GM18909 (cell line): ENCODE measurements around the gene SLC35G3.
"Not testable (repeated sequence)": the region's sequence is repeated elsewhere in the genome, so short reads cannot be mapped to it uniquely, and the experiment has no call there.

ENCODE experiments used
- ATAC-seq: cut with Tn5 transposase; IDR thresholded peaks from one replicate; pipeline ENCODE4 v1.9.1; 2021; ENCODE audit warnings: mild to moderate bottlenecking; ENCODE audit not compliant: unreplicated experiment, poor library complexity

SLC35G3 gene

DNA sequence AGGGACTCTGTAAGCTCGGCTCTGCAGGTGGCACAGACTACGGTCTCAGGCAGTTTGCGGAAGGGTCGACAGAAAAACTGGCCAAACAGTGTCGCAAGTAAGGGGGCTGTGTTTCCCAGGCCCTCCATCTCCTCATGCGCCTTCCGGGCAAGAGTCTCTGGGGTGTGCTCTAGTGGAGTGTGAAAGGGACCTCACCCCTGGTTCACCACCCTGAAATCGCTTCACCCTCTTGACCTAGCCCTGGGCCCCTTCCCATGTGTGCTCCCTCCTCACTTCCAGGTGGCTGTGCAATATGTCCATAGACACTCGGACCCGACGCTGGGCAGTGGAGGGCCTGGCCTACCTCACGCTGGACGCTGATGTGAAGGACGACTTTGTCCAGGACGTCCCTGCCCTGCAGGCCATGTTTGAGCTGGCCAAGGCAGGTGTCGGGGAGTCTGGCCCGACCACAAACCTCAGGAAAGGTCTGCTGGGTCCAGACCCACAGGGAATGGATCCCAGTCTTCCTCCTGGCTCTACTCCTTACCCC, 24.3 kb downstream of the SLC35G3 start:
- no peak for ATAC-seq

DNA sequence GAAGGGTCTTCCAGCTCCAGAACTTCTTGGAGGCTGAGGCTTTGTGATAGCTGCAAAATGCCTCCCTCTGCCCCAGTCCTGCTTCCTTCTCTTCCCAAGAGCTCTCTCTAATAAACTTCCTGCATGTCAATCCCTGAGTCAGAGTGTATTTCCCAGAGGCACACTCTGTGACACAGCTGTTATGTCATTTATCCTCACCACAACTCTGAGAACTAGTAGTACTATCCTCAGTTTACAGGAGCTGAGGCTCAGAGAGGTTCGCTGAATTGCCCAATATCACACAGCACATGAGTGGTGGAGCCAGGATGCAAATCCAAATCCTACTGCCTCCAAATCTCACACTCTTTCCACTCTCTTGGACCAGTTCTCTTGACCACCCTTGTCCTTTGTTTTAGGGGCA, 26.5 kb downstream of the SLC35G3 start:
- ATAC-seq: no peak

DNA sequence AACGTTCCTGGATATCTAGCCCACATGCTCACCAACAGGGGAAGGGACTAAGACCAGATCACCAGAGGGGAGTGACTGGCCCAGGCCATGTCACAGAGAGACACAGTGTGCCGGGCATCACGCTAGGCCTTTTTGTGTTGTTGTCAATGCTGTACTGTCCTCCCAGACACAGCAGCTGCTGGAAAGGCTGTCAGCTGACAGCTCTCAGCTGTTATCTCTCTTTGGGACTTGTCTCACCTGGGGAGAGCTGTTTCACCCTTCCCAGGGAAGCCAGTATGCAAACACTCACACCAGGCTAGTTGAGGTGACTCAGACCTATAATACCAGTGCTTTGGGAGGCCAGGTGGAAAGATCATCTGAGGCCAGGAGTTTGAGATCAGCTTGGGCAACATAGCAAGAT, 27.1 kb downstream of the SLC35G3 start:
- no peak for ATAC-seq

DNA sequence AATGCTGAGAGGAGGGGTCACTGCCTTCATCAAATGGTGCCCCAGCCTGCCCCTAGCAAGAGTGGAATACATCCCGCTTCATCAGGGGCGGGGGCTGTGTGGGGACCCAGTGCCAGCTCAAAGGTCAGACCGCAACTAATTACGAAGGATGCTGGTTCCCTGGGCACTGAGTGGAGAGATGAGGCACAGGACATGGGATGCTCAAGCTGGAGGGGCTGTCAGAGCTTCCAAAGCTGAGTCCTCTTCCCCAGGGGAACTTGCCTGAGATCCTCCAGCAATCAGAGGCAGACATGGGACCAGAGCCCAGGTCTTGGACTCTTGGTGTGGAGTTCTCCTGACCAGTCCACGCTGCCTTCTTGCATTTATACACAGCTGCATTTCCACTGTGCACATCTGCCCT, 27.7 kb downstream of the SLC35G3 start:
- no peak for ATAC-seq

DNA sequence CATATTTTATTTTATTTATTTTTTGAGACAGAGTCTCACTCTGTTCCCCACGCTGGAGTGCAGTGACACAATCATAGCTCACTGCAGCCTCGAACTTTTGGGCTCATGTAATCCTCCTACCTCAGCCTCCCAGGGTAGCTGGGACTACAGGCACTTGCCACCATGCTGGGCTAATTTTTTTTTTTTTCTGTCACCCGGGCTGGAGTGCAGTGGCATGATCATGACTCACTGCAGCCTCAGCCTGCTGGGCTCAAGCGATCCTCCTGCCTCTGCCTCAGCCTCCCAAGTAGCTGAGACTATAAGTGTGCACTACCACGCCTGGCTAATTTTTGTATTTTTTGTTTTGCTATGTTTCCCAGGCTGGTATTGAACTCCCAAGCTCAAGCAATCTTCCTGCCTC, 29.5 kb downstream of the SLC35G3 start:
- no peak for ATAC-seq

DNA sequence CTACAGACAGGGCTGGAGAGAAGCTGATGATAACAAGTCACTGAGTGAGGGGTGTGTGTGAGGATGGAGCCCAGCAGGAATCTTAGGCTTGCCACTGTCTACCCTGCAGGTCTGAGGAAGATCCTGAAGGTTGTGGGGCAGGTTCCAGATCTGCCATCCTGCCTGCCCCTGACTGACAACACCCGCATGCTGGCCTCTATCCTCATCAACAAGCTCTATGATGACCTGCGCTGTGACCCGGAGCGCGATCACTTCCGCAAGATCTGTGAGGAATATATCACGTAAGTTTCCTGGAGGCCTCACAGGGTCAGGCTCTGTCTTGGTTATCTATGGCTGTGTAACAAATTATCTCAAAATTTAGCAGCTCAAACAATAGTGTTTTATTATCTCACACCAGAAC, 30.3 kb downstream of the SLC35G3 start:
- ATAC-seq: no peak

DNA sequence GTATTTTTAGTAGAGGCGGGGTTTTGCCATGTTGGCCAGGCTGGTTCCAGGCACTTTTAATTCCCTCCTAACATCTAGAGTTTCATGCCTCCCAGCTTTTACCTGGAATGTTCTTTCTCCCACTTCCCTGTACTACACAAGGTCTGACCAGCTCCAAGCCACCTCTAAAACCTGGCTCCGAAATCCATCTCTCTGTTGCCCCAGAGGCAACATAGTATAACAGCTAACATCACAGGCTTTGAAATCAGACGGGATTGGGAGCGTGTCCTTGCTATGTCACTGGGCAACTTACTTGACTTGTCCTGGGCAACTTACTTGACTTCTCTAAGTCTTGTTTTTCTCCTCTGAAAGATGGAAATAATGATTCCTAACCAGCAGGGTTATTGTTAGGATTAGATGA, 31.4 kb downstream of the SLC35G3 start:
- no peak for ATAC-seq

DNA sequence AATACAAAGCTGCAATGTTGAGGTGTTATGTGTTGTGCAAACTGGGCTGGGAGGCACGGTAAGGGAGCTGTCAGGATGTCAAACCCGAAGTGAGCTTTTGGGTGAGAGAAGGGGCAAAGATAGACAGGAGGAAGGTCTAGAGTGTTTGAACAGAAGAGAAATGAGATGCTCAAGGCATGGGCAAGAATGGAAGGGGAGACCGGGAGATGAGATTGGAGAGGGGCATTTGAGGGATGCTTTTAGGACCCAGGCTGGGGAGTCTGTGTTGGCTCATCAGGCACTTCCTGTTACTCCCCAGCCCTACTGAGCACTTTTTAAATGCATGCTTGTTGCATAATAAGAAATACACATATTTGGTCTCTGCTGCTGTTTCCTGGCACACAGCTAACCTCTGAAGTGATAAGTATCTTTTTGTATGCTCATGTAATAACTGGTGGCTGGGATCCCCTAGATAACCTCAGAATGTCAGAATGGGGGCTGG, 32.9 kb downstream of the SLC35G3 start:
- ATAC-seq: no peak

DNA sequence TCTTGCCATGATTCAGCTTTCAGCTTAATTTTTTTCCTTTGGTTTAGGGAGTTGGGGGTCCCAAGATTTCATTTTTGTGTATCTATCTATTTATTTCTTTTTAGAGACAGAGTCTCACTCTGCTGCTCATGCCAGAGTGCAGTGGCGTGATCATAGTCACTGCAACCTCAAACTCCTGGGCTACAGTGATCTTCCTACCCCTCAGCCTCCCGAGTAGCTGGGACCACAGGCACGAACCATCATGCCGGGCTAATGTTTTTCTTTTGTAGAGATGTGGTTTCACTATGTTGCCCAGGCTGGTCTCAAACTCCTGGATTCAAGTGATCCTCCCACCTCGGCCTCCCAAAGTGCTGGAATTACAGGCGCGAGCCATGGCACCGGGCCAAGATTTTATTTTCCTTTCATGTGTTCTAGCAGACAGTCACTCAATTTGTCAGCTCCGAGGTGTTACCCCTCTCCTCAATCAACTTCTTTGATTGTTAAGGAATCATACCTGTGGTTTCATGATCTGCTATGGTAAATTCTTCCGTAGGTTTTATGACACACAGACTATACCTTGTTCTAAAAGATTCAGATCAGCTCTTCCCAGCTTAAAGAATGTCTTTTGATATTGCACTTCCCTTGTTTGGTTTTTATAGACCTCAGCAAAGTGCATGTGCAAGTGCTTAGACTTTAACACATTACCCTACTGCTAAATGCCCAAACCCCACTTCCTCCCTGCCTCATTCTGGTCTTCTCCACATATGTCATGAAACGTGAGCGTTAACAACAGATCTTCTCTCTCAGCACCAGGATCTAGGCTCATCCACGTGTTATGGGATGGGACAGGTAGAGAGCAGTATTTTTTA, 33.6 kb downstream of the SLC35G3 start:
- ATAC-seq: no peak

DNA sequence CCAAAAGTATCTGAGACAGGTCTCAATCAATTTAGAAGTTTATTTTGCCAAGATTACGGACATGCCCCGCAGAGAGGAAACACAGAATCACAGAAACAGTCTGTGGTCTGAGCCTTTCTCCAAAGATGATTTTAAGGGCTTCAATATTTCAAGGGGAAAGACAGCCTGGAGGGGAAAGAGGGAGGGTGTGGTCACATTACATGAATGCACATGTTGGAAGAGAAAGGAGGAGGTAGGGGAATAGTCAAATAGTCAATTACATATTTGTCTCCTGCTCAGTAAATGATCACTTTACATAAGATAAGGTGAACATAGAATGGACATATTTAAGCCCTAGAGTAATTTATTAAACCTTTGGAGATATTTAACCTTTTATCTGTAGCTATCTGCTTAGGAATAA, 34.3 kb downstream of the SLC35G3 start:
- ATAC-seq: no peak

DNA sequence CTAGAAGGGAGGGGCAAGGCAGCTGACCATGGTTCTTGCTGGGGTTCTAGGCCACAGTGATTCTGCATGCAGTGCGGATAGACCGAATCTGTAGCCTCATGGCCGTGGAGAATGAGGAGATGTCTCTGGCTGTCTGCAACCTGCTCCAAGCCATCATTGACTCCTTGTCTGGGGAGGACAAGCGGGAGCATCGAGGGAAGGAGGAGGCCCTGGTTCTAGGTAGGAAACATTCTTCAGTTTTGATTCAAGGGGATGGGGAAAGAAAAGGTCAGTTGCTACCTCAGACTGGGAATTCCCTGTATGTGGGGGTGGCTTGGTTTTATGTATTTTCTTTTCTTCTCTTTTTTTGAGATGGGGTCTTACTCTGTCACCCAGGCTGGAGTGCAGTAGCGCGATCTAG, 38.9 kb downstream of the SLC35G3 start:
- ATAC-seq: no peak

DNA sequence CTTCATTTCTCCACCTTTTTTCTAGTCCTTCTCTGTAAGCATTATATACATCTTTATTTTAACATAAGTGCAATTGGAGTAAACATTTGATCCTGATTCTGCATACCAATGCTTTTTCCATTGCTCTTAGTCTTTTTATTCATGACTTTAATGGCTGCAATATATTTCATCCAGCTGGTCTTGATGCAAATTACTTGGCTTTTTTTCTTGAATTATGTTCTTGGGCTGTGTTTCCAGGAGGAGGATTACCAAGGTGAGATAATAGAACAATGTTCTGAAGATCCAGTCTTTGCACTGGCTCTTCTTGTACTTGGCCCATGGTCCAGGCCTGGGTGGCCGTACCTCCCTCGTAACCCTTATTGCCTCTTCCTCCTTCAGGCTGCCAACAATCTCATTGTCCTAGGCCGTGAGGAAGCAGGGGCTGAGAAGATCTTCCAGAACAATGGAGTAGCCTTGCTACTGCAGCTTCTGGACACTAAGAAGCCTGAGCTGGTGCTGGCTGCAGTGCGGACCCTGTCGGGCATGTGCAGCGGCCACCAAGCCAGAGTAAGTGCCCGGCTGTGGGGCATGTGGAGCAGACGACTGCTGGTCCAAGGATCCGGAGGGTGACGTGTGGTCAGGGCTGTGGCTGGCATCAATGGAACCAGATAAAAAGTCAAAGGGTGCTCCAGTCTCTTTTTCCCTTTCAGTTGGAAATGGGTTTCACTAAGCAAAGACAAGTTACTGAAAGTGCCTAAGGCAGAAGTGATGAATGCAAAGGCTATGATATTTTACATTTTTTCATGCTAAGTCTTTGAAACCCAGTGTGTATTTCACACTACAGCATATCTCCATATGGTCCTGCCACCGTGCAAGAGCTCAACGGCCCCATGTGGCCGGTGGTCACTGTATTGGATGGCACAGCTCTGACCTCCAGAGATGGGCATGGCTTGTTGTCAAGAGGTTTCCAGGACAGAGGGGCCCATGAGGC, 39.7 kb downstream of the SLC35G3 start:
- no peak for ATAC-seq

DNA sequence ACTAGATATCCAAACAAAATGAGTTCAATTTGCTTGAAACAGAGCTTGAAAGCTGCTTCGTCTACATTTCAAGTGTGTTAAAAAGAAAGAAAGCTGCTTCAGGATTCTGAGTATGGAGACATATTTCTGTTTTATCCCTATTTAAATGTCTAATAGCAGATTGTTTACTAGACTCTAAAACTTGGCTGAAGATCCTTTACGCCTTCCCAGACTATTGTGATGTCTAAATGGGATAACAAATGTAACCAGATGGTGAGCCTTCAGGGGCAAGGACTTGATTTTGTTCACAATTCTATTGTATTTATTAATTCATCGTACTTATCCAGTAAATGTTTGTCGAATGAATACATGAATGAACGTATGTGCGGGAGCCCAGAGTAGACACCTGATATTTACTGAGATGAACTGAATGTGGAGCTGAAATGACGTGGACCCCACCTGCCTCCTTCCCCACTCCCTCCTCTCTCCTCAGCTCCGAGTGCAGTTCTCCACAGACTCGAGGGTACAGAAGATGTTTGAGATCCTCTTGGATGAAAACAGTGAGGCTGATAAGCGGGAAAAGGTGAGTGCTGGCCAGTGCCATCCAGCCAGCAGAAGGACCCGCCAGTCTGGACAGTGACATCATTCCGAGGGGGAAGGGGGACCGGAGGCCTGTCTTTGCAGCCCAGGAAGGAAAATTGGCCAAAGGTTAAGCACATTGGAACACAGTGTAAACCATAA, 41.6 kb downstream of the SLC35G3 start:
- ATAC-seq: no peak

DNA sequence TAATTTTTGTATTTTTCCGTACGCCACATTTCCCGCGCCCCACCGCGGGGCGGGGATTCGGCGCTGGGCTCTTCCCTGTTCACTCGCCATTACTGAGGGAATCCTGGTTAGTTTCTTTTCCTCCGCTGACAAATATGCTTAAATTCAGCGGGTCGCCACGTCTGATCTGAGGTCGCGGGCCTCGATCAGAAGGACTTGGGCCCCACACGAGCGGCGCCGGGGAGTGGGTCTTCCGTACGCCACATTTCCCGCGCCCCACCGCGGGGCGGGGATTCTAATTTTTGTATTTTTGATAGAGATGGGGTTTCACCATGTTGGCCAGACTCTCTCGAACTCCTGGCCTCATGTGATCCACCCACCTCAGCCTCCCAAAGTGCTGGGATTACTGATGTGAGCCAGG, 43.1 kb downstream of the SLC35G3 start:
- ATAC-seq: not testable (repeated sequence)

DNA sequence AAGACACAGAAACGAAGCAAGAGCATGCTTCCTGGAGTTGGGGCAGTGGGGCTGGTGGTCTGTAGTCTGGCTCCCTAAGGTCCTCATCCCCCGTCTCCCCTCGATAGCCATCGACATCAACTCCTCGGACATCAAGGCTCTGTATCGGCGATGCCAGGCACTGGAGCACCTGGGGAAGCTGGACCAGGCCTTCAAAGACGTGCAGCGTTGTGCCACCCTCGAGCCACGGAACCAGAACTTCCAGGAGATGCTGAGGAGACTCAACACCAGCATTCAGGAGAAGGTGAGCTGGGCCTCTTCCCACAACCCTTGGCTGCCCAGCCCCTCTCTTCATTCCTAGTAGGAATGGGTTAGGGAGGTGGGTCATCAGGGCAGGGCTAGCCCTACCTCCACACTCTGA, 44.3 kb downstream of the SLC35G3 start:
- ATAC-seq: no peak

DNA sequence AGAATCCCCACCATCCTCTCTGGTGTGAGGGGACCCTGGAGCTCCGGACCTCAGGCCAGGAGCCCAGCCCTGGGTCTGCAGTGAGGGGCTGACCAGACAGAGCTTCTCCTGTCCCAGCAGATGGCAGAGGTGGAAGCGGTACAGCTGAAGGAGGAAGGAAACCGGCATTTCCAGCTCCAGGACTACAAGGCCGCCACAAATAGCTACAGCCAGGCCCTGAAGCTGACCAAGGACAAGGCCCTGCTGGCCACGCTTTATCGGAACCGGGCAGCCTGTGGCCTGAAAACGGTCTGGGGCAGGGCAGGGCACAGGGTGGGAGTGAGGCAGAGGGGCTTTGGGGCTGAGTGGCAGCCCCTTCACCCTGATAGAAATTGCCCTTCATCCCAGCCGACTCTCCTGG, 46.0 kb downstream of the SLC35G3 start:
- ATAC-seq: no peak

DNA sequence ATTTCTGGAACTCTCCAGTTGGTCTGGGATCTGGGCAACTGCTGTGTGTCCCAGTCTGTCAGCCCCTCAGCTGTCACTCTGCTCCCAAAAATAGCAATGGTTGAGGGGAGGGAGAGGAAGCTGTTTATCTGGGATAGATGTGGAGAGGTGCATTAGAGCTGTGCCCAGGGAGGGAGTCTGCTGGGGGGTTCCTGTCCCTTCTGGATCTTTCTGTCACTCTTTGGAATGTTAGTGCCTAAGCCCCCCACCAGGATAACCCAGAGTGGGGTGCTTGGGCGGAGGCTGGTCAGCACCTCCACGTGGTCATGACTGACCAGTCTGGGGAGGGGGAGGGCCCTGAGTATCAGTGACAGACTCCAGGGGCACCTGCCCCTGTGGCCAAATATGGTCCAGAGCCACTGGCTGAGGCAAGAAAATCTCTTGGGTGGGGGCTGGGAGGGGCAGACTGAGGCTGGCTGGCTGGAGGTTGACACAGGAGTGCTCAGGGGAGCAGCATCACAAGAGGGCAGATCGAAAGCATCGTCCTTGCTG, 46.8 kb downstream of the SLC35G3 start, which contains the start of gene UNC45B:
Gene UNC45B (plus strand): TSS at position 443 of the 531 bp plus-strand sequence. CDS start 447 bp downstream, outside the sequence.
- no peak for ATAC-seq

DNA sequence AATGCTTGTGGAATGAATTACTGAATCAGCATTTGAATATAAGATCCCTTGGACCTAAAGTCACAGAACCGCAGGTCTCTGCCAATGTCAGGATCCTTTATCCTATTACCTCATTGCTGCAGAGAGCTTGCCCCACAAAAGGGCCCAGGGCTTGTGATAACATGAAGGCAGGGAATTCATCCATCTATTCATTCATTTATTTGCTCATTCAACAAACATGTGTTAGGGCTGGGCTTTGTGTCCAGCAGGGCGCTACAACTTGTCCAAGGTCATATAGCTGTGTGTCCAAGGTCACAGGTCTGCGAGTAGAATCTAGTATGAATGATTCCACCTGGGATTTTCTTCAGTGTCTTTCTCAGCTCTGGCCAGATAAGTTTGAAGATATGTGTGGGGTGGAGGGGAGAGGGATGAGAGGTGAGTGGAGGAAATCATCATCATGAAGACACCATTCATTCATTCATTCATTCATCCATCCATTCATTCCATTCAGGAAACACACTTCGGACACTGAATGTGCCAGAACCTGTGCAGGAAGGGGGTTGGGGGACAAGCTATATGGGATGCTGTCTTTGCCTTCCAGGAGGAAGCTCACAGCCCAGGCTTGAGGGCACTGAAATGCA, 47.9 kb downstream of the SLC35G3 start:
- ATAC-seq: no peak

DNA sequence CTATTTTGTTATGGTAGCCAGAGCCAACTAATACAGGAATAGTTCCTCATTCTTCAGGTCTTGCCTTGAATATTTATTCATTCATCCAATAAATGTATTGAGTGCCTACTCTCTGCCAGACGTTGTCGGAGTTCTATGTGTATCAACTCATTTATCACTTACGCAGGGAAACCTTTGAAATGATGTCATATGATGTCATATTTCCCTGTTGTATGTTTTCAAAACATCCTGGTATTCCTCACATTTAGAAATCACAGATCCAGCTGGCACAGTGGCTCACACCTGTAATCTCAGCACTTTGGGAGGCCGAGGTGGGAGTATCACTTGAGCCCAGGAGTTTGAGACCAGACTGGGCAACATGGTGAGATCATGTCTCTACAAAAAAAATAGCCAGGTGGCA, 49.4 kb downstream of the SLC35G3 start:
- no peak for ATAC-seq
